ENCODE measurements around the gene ZNF148. TPM values are rescaled to one million over a fixed set of nuclear protein-coding genes. Genes with fewer than 3 reads are reported as not detected.
A peak's percentile ranks its signal among the peaks of the same experiment; 100 is the strongest.
"Not testable (repeated sequence)": the region's sequence is repeated elsewhere in the genome, so short reads cannot be mapped to it uniquely, and the experiment has no call there.

Gene ZNF148
- total RNA-seq (2014; rRNA removed; shearing (Covaris generic)), result 14.6 and 21.5 TPM in 2 replicates

DNA sequence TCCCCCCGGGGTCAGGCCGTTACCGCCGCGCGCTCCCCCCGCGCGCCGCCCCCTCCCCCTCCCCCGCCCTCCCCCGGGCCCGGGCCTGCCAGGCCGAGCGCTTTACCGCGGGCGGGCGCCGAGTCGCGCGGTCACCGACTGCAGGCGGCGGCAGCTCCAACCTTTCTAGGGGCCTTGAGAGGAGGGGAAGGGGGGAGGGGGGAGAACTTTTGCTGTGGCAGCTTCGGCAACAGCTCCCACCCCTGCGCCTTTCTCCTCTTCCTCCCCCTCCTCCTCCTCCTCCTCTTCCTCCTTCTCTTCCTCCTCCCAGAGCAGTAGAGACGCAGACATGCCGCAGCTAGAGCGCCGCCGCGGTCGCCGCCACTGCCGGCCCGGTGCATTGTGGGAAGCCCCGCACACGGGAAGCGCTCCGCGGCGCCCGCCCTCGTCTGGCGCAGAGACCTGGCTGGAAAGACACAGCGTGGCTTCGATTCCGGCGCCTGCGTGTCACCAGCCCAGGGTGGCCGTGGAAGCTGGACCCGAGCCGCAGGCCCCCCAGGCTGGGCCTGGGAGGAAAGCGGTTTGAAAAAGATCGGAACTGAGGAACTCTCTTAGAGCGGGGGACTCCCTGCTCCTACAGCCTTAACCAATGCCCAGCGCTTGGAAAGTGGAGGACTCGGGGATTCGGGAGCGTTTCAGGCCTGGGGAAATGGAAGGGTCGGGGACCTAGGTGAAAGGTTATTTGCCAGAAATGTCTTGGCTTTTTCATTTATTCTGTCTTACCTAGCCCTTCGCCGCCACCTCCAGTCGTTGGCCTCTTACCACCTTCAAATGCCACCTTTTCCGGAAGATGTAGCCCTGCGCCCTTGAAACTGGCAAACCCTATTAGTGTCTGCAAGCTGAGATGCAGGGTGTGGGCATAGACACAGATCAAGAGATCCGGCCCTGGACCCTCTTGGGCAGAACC, at the start of gene ZNF148:
Gene ZNF148, minus strand, starts transcription at position 330 of the 946 bp plus-strand sequence. CDS start 61,685 bp downstream, outside the sequence.
- in situ Hi-C loops (cut with HindIII; ENCODE audit: low sequenced_read_pairs), result no loop called here
- peak; percentile 88 for DNase-seq (ENCODE audit: low spot score)

DNA sequence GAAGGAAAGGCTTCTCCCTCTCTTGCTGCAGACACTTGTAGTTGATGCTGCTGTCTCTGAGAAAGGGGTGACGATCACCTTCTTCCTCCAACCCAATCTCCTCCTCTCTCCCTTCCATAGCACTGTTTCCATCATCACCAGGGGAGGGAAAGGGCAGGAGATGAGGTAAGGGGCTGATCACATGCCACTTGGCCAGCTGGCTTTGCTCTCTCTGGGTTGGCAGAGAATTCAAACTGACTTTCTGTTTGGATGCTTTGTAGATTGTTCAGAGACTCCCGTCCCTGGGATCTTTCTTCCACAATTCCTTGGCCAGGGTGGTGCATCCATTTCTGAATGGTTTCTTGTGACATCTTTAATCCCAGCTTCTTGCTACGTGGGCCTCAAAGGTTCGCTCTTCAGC, 43.2 kb upstream of the ZNF148 start:
- no peak for DNase-seq (ENCODE audit: low spot score)
- in situ Hi-C loops (cut with HindIII; ENCODE audit: low sequenced_read_pairs), result no loop called here

DNA sequence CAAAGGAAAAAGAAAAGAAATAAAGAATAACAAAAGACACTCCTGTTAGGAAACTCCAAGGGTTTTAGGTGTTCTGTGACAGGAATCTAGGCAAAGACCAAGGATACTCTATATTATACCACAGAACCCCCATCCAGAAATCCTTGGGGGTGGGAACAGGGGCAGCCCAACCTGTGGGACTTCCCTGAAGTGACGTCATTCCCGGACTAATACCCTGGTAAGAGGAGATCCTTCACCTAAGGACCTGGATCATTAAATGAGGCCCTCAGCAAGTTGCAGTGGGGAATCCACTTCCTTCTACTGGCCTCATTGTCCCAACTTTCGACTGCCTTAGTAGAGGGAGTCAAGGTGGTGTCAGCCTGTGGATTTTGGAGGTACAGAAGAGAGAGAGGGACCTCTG, 41.1 kb upstream of the ZNF148 start:
- no peak for DNase-seq (ENCODE audit: low spot score)
- in situ Hi-C loops (cut with HindIII; ENCODE audit: low sequenced_read_pairs), result no loop called here

- no peak for DNase-seq (ENCODE audit: low spot score)
- in situ Hi-C loops (cut with HindIII; ENCODE audit: low sequenced_read_pairs), result no loop called here
These were observed 39.5 kb upstream of the ZNF148 start for GRCh38 chr3:125414669-125415068.

DNA sequence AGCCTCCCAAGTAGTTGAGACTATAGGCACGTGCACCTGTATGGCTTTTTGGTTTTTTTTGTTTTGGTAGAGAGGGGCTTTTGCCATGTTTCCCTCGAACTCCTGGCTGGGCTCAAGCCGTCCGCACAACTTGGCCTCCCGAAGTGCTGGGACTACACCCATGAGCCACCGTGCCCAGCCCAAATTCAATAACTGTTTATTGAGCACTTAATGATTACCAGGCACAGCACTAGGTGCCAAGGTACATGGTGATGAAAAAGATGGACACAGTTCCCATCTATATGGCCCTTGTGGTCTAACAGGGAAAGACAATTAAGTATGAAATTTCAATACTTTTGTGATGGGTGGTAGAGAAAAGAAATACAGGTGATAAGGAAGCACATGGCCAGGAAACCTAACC, 35.8 kb upstream of the ZNF148 start:
- DNase-seq (ENCODE audit: low spot score), result no peak
- in situ Hi-C loops (cut with HindIII; ENCODE audit: low sequenced_read_pairs), result no loop called here

DNA sequence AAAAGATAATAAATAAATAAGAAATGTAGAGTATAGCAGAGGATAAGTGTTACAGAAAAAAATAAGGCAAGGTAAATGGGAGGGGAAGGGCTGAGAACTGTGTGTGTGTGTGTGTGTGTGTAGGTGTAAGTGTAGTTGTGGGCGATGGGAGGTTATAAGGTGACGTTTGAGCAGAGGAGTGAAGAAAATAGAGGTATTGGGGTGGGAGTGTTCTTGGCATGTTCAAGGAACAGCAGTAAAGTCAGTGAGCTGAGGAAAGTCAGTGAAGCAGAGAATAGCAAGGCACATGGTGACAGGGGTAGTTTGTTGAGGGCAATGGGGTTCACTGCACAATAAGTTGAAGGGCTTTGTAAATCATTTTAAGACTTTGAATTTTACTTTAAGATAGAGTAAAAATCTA, 30.9 kb upstream of the ZNF148 start:
- no peak for DNase-seq (ENCODE audit: low spot score)
- in situ Hi-C loops (cut with HindIII; ENCODE audit: low sequenced_read_pairs), result no loop called here

DNA sequence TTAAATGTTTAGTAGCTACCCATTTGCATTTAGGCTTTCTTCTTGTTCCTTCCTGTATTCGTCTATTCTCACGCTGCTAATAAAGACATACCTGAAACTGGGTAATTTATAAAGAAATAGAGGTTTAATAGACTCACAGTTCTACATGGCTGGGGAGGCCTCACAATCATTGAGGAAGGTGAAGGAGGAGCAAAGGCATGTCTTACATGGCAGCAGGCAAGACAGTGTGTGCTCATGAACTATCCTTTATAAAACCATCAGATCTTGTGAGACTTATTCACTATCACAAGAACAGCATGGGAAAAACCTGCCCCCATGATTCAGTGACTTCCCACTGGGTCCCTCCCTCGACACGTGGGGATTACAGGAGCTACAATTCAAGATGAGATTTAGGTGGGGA, 30.4 kb upstream of the ZNF148 start:
- DNase-seq (ENCODE audit: low spot score); in situ Hi-C loops (cut with HindIII; ENCODE audit: low sequenced_read_pairs): not testable (repeated sequence)

DNA sequence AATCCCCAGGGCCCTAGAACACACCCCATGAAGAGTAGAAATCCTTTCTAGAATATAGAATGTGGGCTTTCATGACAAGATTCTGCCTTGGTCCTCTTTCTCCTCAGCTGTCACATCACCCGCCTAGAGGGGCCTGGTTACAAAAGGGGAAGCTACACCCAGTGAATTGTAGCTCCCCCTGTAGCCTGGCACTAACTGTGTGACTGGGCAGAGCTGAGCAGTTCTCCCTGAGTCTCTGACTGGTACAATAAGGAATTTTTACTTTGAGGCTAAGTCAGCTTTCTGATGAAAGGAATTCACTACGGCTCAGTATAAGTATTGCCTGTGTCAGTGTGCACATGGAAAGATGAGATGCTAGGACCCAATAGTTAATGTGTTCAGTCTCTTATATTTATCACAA, 28.7 kb upstream of the ZNF148 start:
- in situ Hi-C loops (cut with HindIII; ENCODE audit: low sequenced_read_pairs), result no loop called here
- no peak for DNase-seq (ENCODE audit: low spot score)

- no peak for DNase-seq (ENCODE audit: low spot score)
- in situ Hi-C loops (cut with HindIII; ENCODE audit: low sequenced_read_pairs), result no loop called here
These were observed 27.5 kb upstream of the ZNF148 start for GRCh38 chr3:125402639-125403038.

DNA sequence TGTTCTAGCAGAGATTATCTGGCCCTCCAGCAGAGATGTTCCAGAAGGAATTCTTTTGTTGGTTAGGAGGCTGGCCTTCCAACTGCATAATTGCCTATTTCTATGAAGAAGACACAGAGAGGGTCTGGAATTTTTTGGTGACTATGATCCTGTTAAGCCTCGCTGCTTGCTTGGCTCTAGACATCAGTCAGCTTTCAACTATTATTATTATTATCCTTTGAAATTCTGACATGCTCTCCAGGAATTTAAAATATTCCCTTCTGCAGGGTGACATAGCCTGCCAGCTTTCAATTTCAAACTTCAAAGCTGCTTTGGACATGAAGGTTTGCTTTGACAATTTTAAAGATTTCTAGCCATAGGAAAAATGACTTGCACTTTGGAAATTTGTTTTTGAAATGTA, 26.3 kb upstream of the ZNF148 start:
- no peak for DNase-seq (ENCODE audit: low spot score)
- in situ Hi-C loops (cut with HindIII; ENCODE audit: low sequenced_read_pairs), result no loop called here

GRCh38 chr3:125398952-125399351, 23.8 kb upstream of the ZNF148 start:
- in situ Hi-C loops (cut with HindIII; ENCODE audit: low sequenced_read_pairs), result no loop called here
- no peak for DNase-seq (ENCODE audit: low spot score)

DNA sequence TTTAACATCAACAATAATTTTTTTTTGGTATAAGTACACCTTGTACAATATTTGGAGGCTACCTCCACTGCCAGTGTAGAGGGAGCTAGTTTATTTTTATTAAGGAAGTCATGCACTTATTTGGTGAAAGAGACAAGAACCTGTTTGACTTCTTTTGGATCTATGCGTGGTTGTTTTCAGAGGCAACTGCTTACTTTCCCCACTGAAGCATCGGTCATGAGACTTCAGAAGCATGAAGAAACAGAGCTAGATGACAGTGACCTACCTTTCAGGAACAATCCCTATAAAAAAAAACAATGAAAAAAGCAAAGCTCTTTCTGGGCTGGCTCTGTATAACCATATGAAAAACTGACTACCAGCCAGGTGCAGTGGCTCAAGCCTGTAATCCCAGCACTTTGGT, 20.0 kb upstream of the ZNF148 start:
- in situ Hi-C loops (cut with HindIII; ENCODE audit: low sequenced_read_pairs), result no loop called here

DNA sequence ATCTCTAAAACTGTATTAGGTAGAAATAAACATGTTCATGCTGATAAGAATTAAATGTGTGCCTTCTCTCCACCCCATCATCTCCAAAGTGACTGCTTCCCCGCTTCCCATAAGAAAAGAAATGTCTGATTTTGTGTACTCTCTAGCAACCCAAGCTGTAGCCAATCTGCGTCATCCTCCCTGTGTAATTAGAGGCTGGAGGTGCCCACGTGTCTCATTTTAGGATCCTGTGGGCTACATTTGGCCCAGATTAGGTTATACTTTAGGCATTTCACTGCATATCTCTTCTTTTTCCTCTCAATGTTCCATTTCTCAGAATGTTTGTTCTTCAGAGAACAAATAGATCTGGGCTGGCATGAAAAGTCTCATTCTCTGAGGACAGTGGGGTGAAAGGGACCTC, 19.3 kb upstream of the ZNF148 start:
- DNase-seq (ENCODE audit: low spot score), result no peak
- in situ Hi-C loops (cut with HindIII; ENCODE audit: low sequenced_read_pairs), result no loop called here

More for the DNA sequence above, 20.0 kb upstream of the ZNF148 start:
- DNase-seq (ENCODE audit: low spot score), result no peak

DNA sequence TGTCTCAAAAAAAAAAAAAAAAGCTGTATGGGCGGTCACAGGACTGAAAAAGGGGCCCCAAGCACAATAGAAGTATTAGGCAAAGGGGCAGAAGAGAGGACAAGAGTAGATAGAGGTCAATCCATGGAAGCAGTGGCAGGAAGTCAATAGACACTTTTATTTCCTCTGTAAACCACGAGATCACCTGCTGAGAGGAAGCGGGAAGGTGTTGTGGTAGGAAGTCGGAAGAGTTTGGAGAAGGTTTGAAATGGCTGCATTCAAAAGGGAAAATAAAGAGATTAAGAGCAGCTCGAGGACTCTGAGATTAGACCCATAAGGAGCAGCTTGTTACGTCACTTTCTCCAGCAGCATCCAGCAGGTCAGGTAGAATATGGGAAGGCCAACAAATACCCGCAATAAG, 14.2 kb upstream of the ZNF148 start:
- no peak for DNase-seq (ENCODE audit: low spot score)
- in situ Hi-C loops (cut with HindIII; ENCODE audit: low sequenced_read_pairs), result no loop called here

DNA sequence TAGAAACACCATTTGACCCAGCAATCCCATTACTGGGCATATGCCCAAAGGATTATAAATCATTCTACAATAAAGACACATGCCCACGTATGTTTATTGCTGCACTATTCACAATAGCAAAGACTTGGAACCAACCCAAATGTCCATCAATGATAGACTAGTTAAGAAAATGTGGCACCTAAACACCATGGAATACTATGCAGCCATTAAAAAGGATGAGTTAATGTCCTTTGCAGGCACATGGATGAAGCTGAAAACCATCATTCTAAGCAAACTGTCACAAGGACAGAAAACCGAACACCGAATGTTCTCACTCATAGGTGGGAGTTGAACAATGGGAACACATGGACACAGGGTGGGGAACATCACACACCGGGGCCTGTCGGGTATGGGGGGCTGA, 13.2 kb upstream of the ZNF148 start:
- in situ Hi-C loops (cut with HindIII; ENCODE audit: low sequenced_read_pairs); DNase-seq (ENCODE audit: low spot score): not testable (repeated sequence)

- in situ Hi-C loops (cut with HindIII; ENCODE audit: low sequenced_read_pairs), result no loop called here
- no peak for DNase-seq (ENCODE audit: low spot score)
These were observed 11.7 kb upstream of the ZNF148 start for GRCh38 chr3:125386811-125387210.

- in situ Hi-C loops (cut with HindIII; ENCODE audit: low sequenced_read_pairs), result no loop called here
- no peak for DNase-seq (ENCODE audit: low spot score)
These were observed 8.6 kb upstream of the ZNF148 start for GRCh38 chr3:125383744-125384143.

GRCh38 chr3:125382298-125382697, 7.2 kb upstream of the ZNF148 start:
- DNase-seq (ENCODE audit: low spot score), result no peak
- in situ Hi-C loops (cut with HindIII; ENCODE audit: low sequenced_read_pairs), result no loop called here

GRCh38 chr3:125381743-125382142, 6.6 kb upstream of the ZNF148 start:
- in situ Hi-C loops (cut with HindIII; ENCODE audit: low sequenced_read_pairs), result no loop called here
- no peak for DNase-seq (ENCODE audit: low spot score)

GRCh38 chr3:125381314-125381713, 6.2 kb upstream of the ZNF148 start:
- in situ Hi-C loops (cut with HindIII; ENCODE audit: low sequenced_read_pairs), result no loop called here
- DNase-seq (ENCODE audit: low spot score), result no peak

GRCh38 chr3:125379483-125379882, 4.4 kb upstream of the ZNF148 start:
- DNase-seq (ENCODE audit: low spot score), result no peak
- in situ Hi-C loops (cut with HindIII; ENCODE audit: low sequenced_read_pairs), result no loop called here
